H1 (cell line): ENCODE data around the gene DLX4. TPM values are rescaled to one million over a fixed set of nuclear protein-coding genes. Genes with fewer than 3 reads are reported as not detected.
A peak's percentile ranks its signal among the peaks of the same experiment; 100 is the strongest.

Source experiments
- CTCF ChIA-PET: fragments of 300-600 bp; sonication (Branson Sonifier 250); formaldehyde crosslinking; loops from one replicate; lab custom pipeline; 2021; ENCODE audit not compliant: partially characterized antibody; lab: Charles Lee
- POLR2A ChIA-PET: fragments of 300-600 bp; sonication (Branson Sonifier 250); formaldehyde crosslinking; loops from one replicate; lab custom pipeline; 2021; ENCODE audit warnings: inconsistent platforms; ENCODE audit not compliant: partially characterized antibody; lab: Charles Lee
- DNase-seq, 2 experiments: peaks; one replicate each; pipeline versions ENCODE4 v3.0.0 to v3.0.0-alpha.2; 2010 to 2022; ENCODE audit warnings: low spot score in 2 of 2, low read depth in 1 of 2, mixed read lengths in 1 of 2
- FAIRE-seq: peaks from 2 replicates; lab custom pipeline; 2011; peaks lifted over from hg19 to GRCh38; lab: Jason Lieb, UNC
- H2AFZ ChIP-seq: 2 replicates; pipeline ENCODE4 v1.8.1; 2012; ENCODE audit warnings: low read length, inconsistent platforms
- H2AK5ac ChIP-seq: 2 replicates; pipeline ENCODE4 v1.6.1; 2013; ENCODE audit warnings: low read depth, low read length
- H2BK120ac ChIP-seq: replicated peaks from 2 replicates; pipeline ENCODE3; 2013; ENCODE audit warnings: low read depth, low read length, inconsistent platforms
- H2BK12ac ChIP-seq: 2 replicates; pipeline ENCODE4 v1.6.1; 2013; ENCODE audit warnings: low read depth, low read length
- H2BK15ac ChIP-seq: 2 replicates; pipeline ENCODE4 v1.6.1; 2013; ENCODE audit warnings: low read length
- H2BK20ac ChIP-seq: 2 replicates; pipeline ENCODE4 v1.6.1; 2013; ENCODE audit warnings: low read length
- H2BK5ac ChIP-seq: 2 replicates; pipeline ENCODE4 v1.6.1; 2013; ENCODE audit warnings: low read depth, low read length
- H3K14ac ChIP-seq: 2 replicates; pipeline ENCODE4 v1.6.1; 2013; ENCODE audit warnings: inconsistent platforms; ENCODE audit not compliant: insufficient read length
- H3K18ac ChIP-seq: 2 replicates; pipeline ENCODE4 v1.6.1; 2013; ENCODE audit warnings: low read length; ENCODE audit errors: extremely low read depth
- H3K23ac ChIP-seq: 2 replicates; pipeline ENCODE4 v1.6.1; 2013; ENCODE audit warnings: inconsistent platforms; ENCODE audit not compliant: insufficient read length
- H3K23me2 ChIP-seq: 2 replicates; pipeline ENCODE4 v1.6.1; 2013; ENCODE audit warnings: low read depth, low read length
- H3K27ac ChIP-seq: 2 replicates; pipeline ENCODE4 v1.6.1; 2011; ENCODE audit warnings: low read depth, low read length, inconsistent platforms
- H3K27me3 ChIP-seq, 4 experiments: replicated peaks in 1 of 4; 1 replicate in 1 of 4; 2 replicates in 3 of 4; pipeline versions ENCODE4 v1.6.1 to v1.8.1; 2011 to 2013; ENCODE audit warnings: low read length in 3 of 4, mild to moderate bottlenecking in 3 of 4, inconsistent platforms in 2 of 4, mixed read lengths in 2 of 4, moderate library complexity in 1 of 4; ENCODE audit not compliant: control insufficient read depth in 3 of 4, insufficient read depth in 3 of 4; ENCODE audit errors: extremely low read depth in 1 of 4
- H3K36me3 ChIP-seq, 4 experiments: 2 replicates each; pipeline versions ENCODE4 v1.6.1 to v1.8.1; 2011 to 2013; ENCODE audit warnings: mild to moderate bottlenecking in 4 of 4, low read length in 3 of 4, moderate library complexity in 2 of 4, control low read depth in 1 of 4, inconsistent platforms in 1 of 4; ENCODE audit not compliant: insufficient read depth in 4 of 4, control insufficient read depth in 2 of 4
- H3K4ac ChIP-seq: replicated peaks from 2 replicates; pipeline ENCODE3; 2013; ENCODE audit warnings: low read length, low read depth, mixed read lengths, inconsistent platforms; ENCODE audit not compliant: insufficient read length
- H3K4me1 ChIP-seq, 4 experiments: replicated peaks in 1 of 4; 1 replicate in 1 of 4; 2 replicates in 3 of 4; pipeline versions ENCODE4 v1.6.1 to v1.8.1; 2011 to 2013; ENCODE audit warnings: low read length in 3 of 4, inconsistent platforms in 2 of 4, mixed read lengths in 1 of 4; ENCODE audit not compliant: insufficient read depth in 4 of 4, control insufficient read depth in 3 of 4
- H3K4me2 ChIP-seq, 2 experiments: 2 replicates each; pipeline versions ENCODE4 v1.6.1 to v1.8.1; 2011 to 2013; ENCODE audit warnings: low read depth in 2 of 2, low read length in 2 of 2, control low read depth in 1 of 2, inconsistent platforms in 1 of 2, mild to moderate bottlenecking in 1 of 2; ENCODE audit not compliant: insufficient read depth in 1 of 2
- H3K4me3 ChIP-seq, 4 experiments: fragments of 200-600, 300-600 bp in 1 of 4; sonication (generic), shearing (Covaris generic), sonication (Bioruptor Twin) in 1 of 4; 2 replicates each; pipeline versions ENCODE4 v1.5.1 to v1.8.1; 2011 to 2016; ENCODE audit warnings: low read length in 4 of 4, low read depth in 3 of 4, control low read depth in 2 of 4, inconsistent platforms in 2 of 4, mild to moderate bottlenecking in 2 of 4, mixed read lengths in 1 of 4, moderate library complexity in 1 of 4; ENCODE audit not compliant: insufficient read depth in 2 of 4; ENCODE audit errors: extremely low read depth in 1 of 4
- H3K56ac ChIP-seq: replicated peaks from 2 replicates; pipeline ENCODE3; 2013; ENCODE audit warnings: low read depth, mild to moderate bottlenecking, mixed read lengths, low read length, inconsistent platforms; ENCODE audit not compliant: insufficient read length
- H3K79me1 ChIP-seq: 2 replicates; pipeline ENCODE4 v1.6.1; 2013; ENCODE audit warnings: low read depth, low read length, control low read depth
- H3K79me2 ChIP-seq, 2 experiments: 2 replicates each; pipeline versions ENCODE4 v1.6.1 to v1.8.1; 2012 to 2013; ENCODE audit warnings: low read length in 2 of 2, mild to moderate bottlenecking in 2 of 2, inconsistent platforms in 1 of 2; ENCODE audit not compliant: insufficient read depth in 2 of 2, control insufficient read depth in 1 of 2
- H3K9ac ChIP-seq, 4 experiments: replicated peaks in 1 of 4; 1 replicate in 1 of 4; 2 replicates in 3 of 4; pipeline versions ENCODE4 v1.6.1 to v1.8.1; 2011 to 2013; ENCODE audit warnings: low read depth in 3 of 4, low read length in 3 of 4, control low read depth in 2 of 4, mild to moderate bottlenecking in 2 of 4, moderate library complexity in 2 of 4, inconsistent platforms in 1 of 4; ENCODE audit errors: extremely low read depth in 1 of 4
- H3K9me3 ChIP-seq, 2 experiments: 2 replicates each; pipeline versions ENCODE4 v1.6.1 to v1.8.1; 2012 to 2013; ENCODE audit warnings: mild to moderate bottlenecking in 2 of 2, moderate library complexity in 2 of 2, control low read depth in 1 of 2, inconsistent platforms in 1 of 2, low read depth in 1 of 2, low read length in 1 of 2, mixed read lengths in 1 of 2; ENCODE audit not compliant: insufficient read depth in 2 of 2
- H4K20me1 ChIP-seq, 2 experiments: replicated peaks in 1 of 2; 2 replicates each; pipeline versions ENCODE3 to v1.8.1; 2011 to 2013; ENCODE audit warnings: inconsistent platforms in 2 of 2, low read length in 2 of 2, mild to moderate bottlenecking in 1 of 2; ENCODE audit not compliant: insufficient read depth in 2 of 2, control insufficient read depth in 1 of 2
- H4K5ac ChIP-seq: 2 replicates; pipeline ENCODE4 v1.6.1; 2013; ENCODE audit warnings: low read length, low read depth, mixed read lengths, inconsistent platforms; ENCODE audit not compliant: insufficient read length
- H4K8ac ChIP-seq: 2 replicates; pipeline ENCODE4 v1.8.0; 2013; ENCODE audit warnings: mild to moderate bottlenecking, moderate library complexity, low read length, inconsistent platforms; ENCODE audit not compliant: insufficient read depth; ENCODE audit errors: extremely low read depth
- H4K91ac ChIP-seq: replicated peaks from 2 replicates; pipeline ENCODE3; 2013; ENCODE audit warnings: low read length, mixed read lengths, inconsistent platforms; ENCODE audit not compliant: insufficient read length
- CBX8 ChIP-seq: fragments of 300-800, 300-1000 bp; sonication (generic); IDR thresholded peaks from 2 replicates; pipeline ENCODE4 v1.7.1; 2016; ENCODE audit warnings: low read depth, low read length, borderline replicate concordance
- RNF2 ChIP-seq: fragments of 200-900, 300-1000 bp; sonication (generic); IDR thresholded peaks from 2 replicates; pipeline ENCODE4 v1.7.1; 2016; ENCODE audit warnings: borderline replicate concordance, low read depth, mild to moderate bottlenecking, antibody characterized with exemption, low read length; ENCODE audit not compliant: poor library complexity, severe bottlenecking; ENCODE audit errors: missing control alignments
- SIN3A ChIP-seq, 2 experiments: IDR thresholded peaks in 1 of 2; conservative IDR thresholded peaks in 1 of 2; 2 replicates each; pipeline ENCODE4 v1.6.1; 2011 to 2012; ENCODE audit warnings: low read length in 2 of 2, improper control_type of control experiment in 1 of 2, low read depth in 1 of 2, mild to moderate bottlenecking in 1 of 2
- ZNF274 ChIP-seq: IDR thresholded peaks from 2 replicates; pipeline ENCODE4 v1.7.0; 2012; ENCODE audit warnings: low read length, borderline replicate concordance; ENCODE audit errors: extremely low read depth
- WGBS, 2 experiments: shearing (Covaris generic) in 1 of 2; methylation state at CpG; one replicate each; pipeline versions ENCODE4 v1.1.6 to v1.1.7; 2013 to 2015; ENCODE audit warnings: low lambda C conversion rate in 2 of 2, mixed read lengths in 2 of 2, inconsistent platforms in 1 of 2, low coverage in 1 of 2, missing lambda C conversion rate in 1 of 2; ENCODE audit not compliant: insufficient replicate concordance in 2 of 2, insufficient coverage in 1 of 2, insufficient read length in 1 of 2; ENCODE audit errors: extremely low coverage in 1 of 2, missing lambda C conversion rate in 1 of 2; 5-methylcytosine and 5-hydroxymethylcytosine counted together
- polyA plus RNA-seq, 7 experiments: library from polyadenylated mRNA; depleted of rRNA in 3 of 7; stranded (reverse) in 5 of 7; unstranded in 2 of 7; fragments of >200 nt in 5 of 7; fragments of 200-250 nt in 2 of 7; gene quantifications; 1 replicate in 5 of 7; 2 replicates in 1 of 7; 4 replicates in 1 of 7; pipeline versions ENCODE4 v1.2.1 to v1.2.3, GENCODE V29; 2011 to 2013; ENCODE audit warnings: missing spikeins in 2 of 7, mixed read lengths in 2 of 7
- total RNA-seq: library from RNA; stranded (reverse); fragmentation: NEBNext Ultra II Directional; extraction: Animal tissue kit (Norgen Biotek cat#: 25700); gene quantifications from 2 replicates; pipeline ENCODE4 v1.2.1, GENCODE V29; 2021

DLX4 gene
- total and polyA plus RNA-seq, 2 of the 8 experiments (the other 6 are each of a cell fraction or from before 2014, with no cell fraction given), result 0.67 to 0.80 TPM

- ChIA-PET POLR2A (interaction anchor here (0.8 to 1.2 kb wide), 2 partner anchors 9 to 22 kb away, joined by 4 to 5 read pairs; no protein-coding TSS in a partner anchor), CTCF (interaction anchor here (1.3 to 15.2 kb wide), 6 partner anchors 19 to 111 kb away, joined by 3 to 398 read pairs (median 12); partner anchors contain the start of gene DLX3)
- Histone ChIP-seq H3K56ac (no peak overlapping the region), H3K79me1 (no peaks in the 10 kb centered on the region), H2BK5ac (no peak overlapping the region), H2AK5ac (no peak overlapping the region), H2AFZ (no peak overlapping the region), H4K8ac (no peak overlapping the region), H3K27me3 (peaks cover 81 to 100% (median 96%) of the 10 kb centered on the region in 4 experiments), H2BK12ac (no peak overlapping the region), H3K36me3 (peaks cover 0 to 8% (median 0%) of the 10 kb centered on the region in 4 experiments; a peak in 2 of 8 replicates), H3K18ac (no peak overlapping the region), H4K5ac (no peak overlapping the region), H2BK15ac (no peak overlapping the region), H3K23me2 (peaks cover 14% of the 10 kb centered on the region), H3K23ac (no peak overlapping the region), H2BK120ac (no peak overlapping the region), H3K14ac (no peak overlapping the region), H3K9ac (no peak overlapping the region), H4K91ac (no peak overlapping the region), H3K79me2 (no peaks in the 10 kb centered on the region), H3K4ac (no peak overlapping the region), H3K27ac (no peak overlapping the region), H2BK20ac (no peak overlapping the region), H3K4me3 (peak overlapping the region in 3 of 4 experiments; percentile 5 to 46 (median 14); a peak in 4 of 8 replicates), H3K4me1 (peaks cover 0 to 38% (median 29%) of the 10 kb centered on the region in 4 experiments; a peak in 6 of 7 replicates), H3K4me2 (peak overlapping the region; percentile 60 to 71; a peak in 3 of 4 replicates), H4K20me1 (peaks cover 17 to 28% of the 10 kb centered on the region in 2 experiments), H3K9me3 (no peaks in the 10 kb centered on the region; a peak in 1 of 4 replicates)
- peak; percentile 61; the same call in 1 of the 2 replicates for TF ChIP-seq CBX8
- TF ChIP-seq RNF2, result peak; percentile 79
- TF ChIP-seq SIN3A (conservative IDR thresholded peaks at IDR 0.05 in 1 of 2, IDR thresholded peaks at IDR 0.05 in 1 of 2; ENCODE audit: low read depth in 1 of 2, low read length in 2 of 2), result no peak
- no peak for TF ChIP-seq ZNF274
- no peak for FAIRE-seq
- no peak for DNase-seq
- 5% methylated on average over 32 of the region's 35 CpGs; no CpG with 5 or more reads in 1 of the 2 experiments for WGBS, 2 experiments
Observed at GRCh38 chr17:49971199-49971847, 2.3 kb downstream of the DLX4 start.
